Measurements from ENCODE around the gene CRACR2B. TPM values are rescaled to one million over a fixed set of nuclear protein-coding genes. Genes with fewer than 3 reads are reported as not detected.

The CRACR2B gene
- total and polyA plus RNA-seq, 2 of the 13 experiments (the other 11 are each of a cell fraction or from before 2014, with no cell fraction given) = 14.9 to 21.0 TPM

- TF ChIP-seq ZNF407 (CRISPR knock-in tag; IDR thresholded peaks at IDR 0.05; ENCODE audit: not compliant biosample characterization) = no peak
- no peak for TF ChIP-seq ARNT2 (CRISPR knock-in tag; IDR thresholded peaks at IDR 0.05; ENCODE audit: low read depth)
- TF ChIP-seq ZBTB7B (CRISPR knock-in tag; IDR thresholded peaks at IDR 0.05) = no peak
- no peak for TF ChIP-seq ZNF761 (CRISPR knock-in tag; conservative IDR thresholded peaks at IDR 0.05)
- TF ChIP-seq SALL2 (CRISPR knock-in tag; IDR thresholded peaks at IDR 0.05) = no peak
- no peak for TF ChIP-seq HMG20B (CRISPR knock-in tag; conservative IDR thresholded peaks at IDR 0.05)
- TF ChIP-seq ZBTB10 (CRISPR knock-in tag; IDR thresholded peaks at IDR 0.05; ENCODE audit: borderline replicate concordance) = 0 out of 2 replicates have a peak, but pooled peaks have one; percentile 12
- TF ChIP-seq BRD4 (CRISPR knock-in tag; IDR thresholded peaks at IDR 0.05) = peak; percentile 59; the same call in 1 of the 2 replicates
- no peak for TF ChIP-seq KDM2A (CRISPR knock-in tag; IDR thresholded peaks at IDR 0.05; ENCODE audit: borderline replicate concordance, low read depth)
- no peak for TF ChIP-seq CBFB (CRISPR knock-in tag; IDR thresholded peaks at IDR 0.05)
- TF ChIP-seq ZNF737 (CRISPR knock-in tag; IDR thresholded peaks at IDR 0.05; ENCODE audit: borderline replicate concordance) = no peak
- TF ChIP-seq NCOA5 (CRISPR knock-in tag; IDR thresholded peaks at IDR 0.05) = no peak
- no peak; the same call in 1 of the 2 replicates for TF ChIP-seq KDM5A (IDR thresholded peaks at IDR 0.05; ENCODE audit: borderline replicate concordance, low read length)
- TF ChIP-seq HINFP (CRISPR knock-in tag; IDR thresholded peaks at IDR 0.05; ENCODE audit: low read depth) = no peak
- no peak for TF ChIP-seq NFE2L1 (CRISPR knock-in tag; IDR thresholded peaks at IDR 0.05; ENCODE audit: borderline replicate concordance)
- TF ChIP-seq ZFY (CRISPR knock-in tag; IDR thresholded peaks at IDR 0.05) = no peak
- no peak for TF ChIP-seq GPN1 (CRISPR knock-in tag; IDR thresholded peaks at IDR 0.05; ENCODE audit: borderline replicate concordance)
Measured at GRCh38 chr11:808427-809286, 19.1 kb upstream of the CRACR2B start (continued).

Measured in HepG2 (cell line).